ENCODE data around the gene SP2.

DNA sequence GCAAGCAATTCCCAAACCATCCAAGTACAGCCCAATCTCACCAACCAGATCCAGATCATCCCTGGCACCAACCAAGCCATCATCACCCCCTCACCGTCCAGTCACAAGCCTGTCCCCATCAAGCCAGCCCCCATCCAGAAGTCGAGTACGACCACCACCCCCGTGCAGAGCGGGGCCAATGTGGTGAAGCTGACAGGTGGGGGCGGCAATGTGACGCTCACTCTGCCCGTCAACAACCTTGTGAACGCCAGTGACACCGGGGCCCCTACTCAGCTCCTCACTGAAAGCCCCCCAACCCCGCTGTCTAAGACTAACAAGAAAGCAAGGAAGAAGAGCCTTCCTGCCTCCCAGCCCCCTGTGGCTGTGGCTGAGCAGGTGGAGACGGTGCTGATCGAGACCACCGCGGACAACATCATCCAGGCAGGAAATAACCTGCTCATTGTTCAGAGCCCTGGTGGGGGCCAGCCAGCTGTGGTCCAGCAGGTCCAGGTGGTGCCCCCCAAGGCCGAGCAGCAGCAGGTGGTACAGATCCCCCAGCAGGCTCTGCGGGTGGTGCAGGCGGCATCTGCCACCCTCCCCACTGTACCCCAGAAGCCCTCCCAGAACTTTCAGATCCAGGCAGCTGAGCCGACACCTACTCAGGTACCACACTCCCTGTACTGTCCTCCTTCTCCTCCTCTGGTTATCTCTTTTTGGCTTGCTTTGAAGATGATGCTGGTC is 20.6 kb downstream of the SP2 start:
- TF ChIP-seq POLR2A (IDR thresholded peaks at IDR 0.05) = no peak
- TF ChIP-seq, protein P1, sequence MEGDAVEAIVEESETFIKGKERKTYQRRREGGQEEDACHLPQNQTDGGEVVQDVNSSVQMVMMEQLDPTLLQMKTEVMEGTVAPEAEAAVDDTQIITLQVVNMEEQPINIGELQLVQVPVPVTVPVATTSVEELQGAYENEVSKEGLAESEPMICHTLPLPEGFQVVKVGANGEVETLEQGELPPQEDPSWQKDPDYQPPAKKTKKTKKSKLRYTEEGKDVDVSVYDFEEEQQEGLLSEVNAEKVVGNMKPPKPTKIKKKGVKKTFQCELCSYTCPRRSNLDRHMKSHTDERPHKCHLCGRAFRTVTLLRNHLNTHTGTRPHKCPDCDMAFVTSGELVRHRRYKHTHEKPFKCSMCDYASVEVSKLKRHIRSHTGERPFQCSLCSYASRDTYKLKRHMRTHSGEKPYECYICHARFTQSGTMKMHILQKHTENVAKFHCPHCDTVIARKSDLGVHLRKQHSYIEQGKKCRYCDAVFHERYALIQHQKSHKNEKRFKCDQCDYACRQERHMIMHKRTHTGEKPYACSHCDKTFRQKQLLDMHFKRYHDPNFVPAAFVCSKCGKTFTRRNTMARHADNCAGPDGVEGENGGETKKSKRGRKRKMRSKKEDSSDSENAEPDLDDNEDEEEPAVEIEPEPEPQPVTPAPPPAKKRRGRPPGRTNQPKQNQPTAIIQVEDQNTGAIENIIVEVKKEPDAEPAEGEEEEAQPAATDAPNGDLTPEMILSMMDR (IDR thresholded peaks at IDR 0.05) = no peak
